ENCODE results near the gene SPATA3. TPM values are rescaled to one million over a fixed set of nuclear protein-coding genes. Genes with fewer than 3 reads are reported as not detected.

SPATA3 gene
- polyA plus RNA-seq, 2 of the 4 experiments (the other 2 are of a cell fraction) = not detected

GRCh38 chr2:230983566-230983965 lies 12.4 kb upstream of the SPATA3 start:
- FAIRE-seq (no peak), ATAC-seq (no peak), DNase-seq (ENCODE audit: low read depth in 1 of 2, low spot score in 1 of 2) (no peak)
- no peak overlapping the region for H3K4me3 ChIP-seq
- 0 out of 3 replicates have a peak, but pooled peaks cover 2% of the 10 kb centered on the region for H3K4me1 ChIP-seq
- no peak for TF ChIP-seq MAX (IDR thresholded peaks at IDR 0.05)
- TF ChIP-seq JUNB (IDR thresholded peaks at IDR 0.05) = no peak
- TF ChIP-seq ZFP36 (IDR thresholded peaks at IDR 0.05; ENCODE audit: borderline replicate concordance, partially characterized antibody) = no peak
- TF ChIP-seq, protein P1, sequence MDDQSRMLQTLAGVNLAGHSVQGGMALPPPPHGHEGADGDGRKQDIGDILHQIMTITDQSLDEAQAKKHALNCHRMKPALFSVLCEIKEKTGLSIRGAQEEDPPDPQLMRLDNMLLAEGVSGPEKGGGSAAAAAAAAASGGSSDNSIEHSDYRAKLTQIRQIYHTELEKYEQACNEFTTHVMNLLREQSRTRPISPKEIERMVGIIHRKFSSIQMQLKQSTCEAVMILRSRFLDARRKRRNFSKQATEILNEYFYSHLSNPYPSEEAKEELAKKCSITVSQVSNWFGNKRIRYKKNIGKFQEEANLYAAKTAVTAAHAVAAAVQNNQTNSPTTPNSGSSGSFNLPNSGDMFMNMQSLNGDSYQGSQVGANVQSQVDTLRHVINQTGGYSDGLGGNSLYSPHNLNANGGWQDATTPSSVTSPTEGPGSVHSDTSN (IDR thresholded peaks at IDR 0.05) = no peak
- TF ChIP-seq ESRRA (IDR thresholded peaks at IDR 0.05; ENCODE audit: borderline replicate concordance, low read length) = no peak
- TF ChIP-seq NFE2L2 (conservative IDR thresholded peaks at IDR 0.05; ENCODE audit: low read length) = no peak
- TF ChIP-seq HOXB5 (CRISPR knock-in tag; IDR thresholded peaks at IDR 0.05) = no peak
- TF ChIP-seq SREBF2 (IDR thresholded peaks at IDR 0.05) = no peak
- TF ChIP-seq HMGXB4 (CRISPR knock-in tag; IDR thresholded peaks at IDR 0.05; ENCODE audit: borderline replicate concordance) = no peak
- no peak for TF ChIP-seq MAFK (IDR thresholded peaks at IDR 0.05; ENCODE audit: partially characterized antibody)
- TF ChIP-seq RCOR1 (IDR thresholded peaks at IDR 0.05; ENCODE audit: low read depth, low read length) = no peak
- no peak for TF ChIP-seq CBX2 (IDR thresholded peaks at IDR 0.05; ENCODE audit: borderline replicate concordance, low read depth)
- no peak for TF ChIP-seq MYC (IDR thresholded peaks at IDR 0.05; ENCODE audit: borderline replicate concordance, low read length)
- TF ChIP-seq CTCF (IDR thresholded peaks at IDR 0.05) = no peak
- TF ChIP-seq HES2 (IDR thresholded peaks at IDR 0.05) = no peak
- ChIA-PET CTCF (interaction anchor here (1.0 to 8.4 kb wide), 6 partner anchors 11 to 160 kb away, joined by 3 to 116 read pairs (median 3); no protein-coding TSS in a partner anchor), POLR2A (no interaction called here)
- WGBS (ENCODE audit: missing lambda C conversion rate) = 89% methylated on average over 6 of the region's 6 CpGs
- H3K9me3 ChIP-seq = no peaks in the 10 kb centered on the region
- no peak overlapping the region for H3K27ac ChIP-seq
- no peak overlapping the region for H3K4me2 ChIP-seq

DNA sequence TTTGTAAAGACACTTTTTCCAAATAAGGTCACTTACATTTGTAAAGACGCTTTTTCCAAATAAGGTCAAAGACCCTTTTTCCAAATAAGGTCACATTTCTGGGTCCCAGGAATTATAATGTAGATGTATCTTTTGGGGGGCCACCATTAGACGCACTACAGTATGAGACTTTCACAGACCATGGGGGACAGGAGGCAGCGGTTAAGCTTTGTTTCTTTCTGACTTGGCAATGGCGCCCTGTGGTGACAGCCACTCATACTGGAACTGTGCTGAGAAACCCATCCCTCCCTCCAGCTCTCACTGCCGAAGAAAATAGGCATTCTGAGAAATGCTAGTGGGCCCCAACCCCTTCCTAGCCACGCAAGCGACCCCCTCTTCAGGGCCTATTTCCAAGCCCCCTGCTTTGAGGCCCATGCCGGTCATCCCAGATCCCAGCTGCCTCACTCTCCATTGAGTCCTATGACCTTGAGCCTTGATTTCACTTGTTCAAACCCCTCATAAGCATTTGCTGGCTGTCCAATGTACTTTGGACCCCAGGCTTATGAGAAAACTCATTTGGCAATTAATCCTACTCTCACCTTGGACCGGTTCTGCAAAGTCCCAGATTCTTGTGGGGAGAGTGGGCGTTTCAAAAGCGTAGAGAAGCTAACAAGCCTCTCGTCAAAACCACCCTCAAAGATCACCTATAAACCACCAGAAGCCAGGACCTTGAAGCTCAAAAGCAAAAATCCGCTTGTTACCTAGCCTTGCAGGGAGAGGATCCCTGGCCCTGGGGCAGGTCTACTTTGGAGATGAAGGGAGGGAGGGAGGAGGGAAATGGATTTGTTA lies 11.3 kb upstream of the SPATA3 start:
- no peak overlapping the region for H3K4me2 ChIP-seq
- CTCF ChIA-PET = interaction anchor here (0.7 to 8.4 kb wide), 11 partner anchors 9 to 428 kb away, joined by 3 to 116 read pairs (median 3); partner anchors contain the start of genes C2orf72, ITM2C and SPATA3
- H3K4me3 ChIP-seq = no peak overlapping the region
- H3K4me1 ChIP-seq = 0 out of 3 replicates have a peak, but pooled peaks cover 2% of the 10 kb centered on the region
- DNase-seq (ENCODE audit: low read depth in 1 of 2, low spot score in 1 of 2) (no peak), ATAC-seq (no peak), FAIRE-seq (no peak)
- no peaks in the 10 kb centered on the region for H3K9me3 ChIP-seq
- no peak overlapping the region for H3K27ac ChIP-seq
- POLR2A ChIA-PET = no interaction called here
- TF ChIP-seq BHLHE40 (IDR thresholded peaks at IDR 0.05; ENCODE audit: low read depth, low read length) (no peak), POLR2A (IDR thresholded peaks at IDR 0.05; ENCODE audit: low read length) (no peak), EHF (CRISPR knock-in tag; IDR thresholded peaks at IDR 0.05) (no peak), PHF8 (IDR thresholded peaks at IDR 0.05; ENCODE audit: borderline replicate concordance, low read depth) (no peak), REST (IDR thresholded peaks at IDR 0.05) (no peak), TP53 (CRISPR knock-in tag; IDR thresholded peaks at IDR 0.05) (no peak), HOXB13 (CRISPR knock-in tag; IDR thresholded peaks at IDR 0.05; ENCODE audit: low read depth) (no peak), HOXA7 (CRISPR knock-in tag; IDR thresholded peaks at IDR 0.05) (no peak), RARB (CRISPR knock-in tag; IDR thresholded peaks at IDR 0.05) (no peak)
- 88% methylated on average over 13 of the region's 13 CpGs for WGBS (ENCODE audit: missing lambda C conversion rate)
